Measurements from ENCODE around the gene CA10. TPM values are rescaled to one million over a fixed set of nuclear protein-coding genes. Genes with fewer than 3 reads are reported as not detected.

CA10 gene
- polyA plus RNA-seq, 4 donors, result 0.19 to 0.31 TPM; not detected in 2

DNA sequence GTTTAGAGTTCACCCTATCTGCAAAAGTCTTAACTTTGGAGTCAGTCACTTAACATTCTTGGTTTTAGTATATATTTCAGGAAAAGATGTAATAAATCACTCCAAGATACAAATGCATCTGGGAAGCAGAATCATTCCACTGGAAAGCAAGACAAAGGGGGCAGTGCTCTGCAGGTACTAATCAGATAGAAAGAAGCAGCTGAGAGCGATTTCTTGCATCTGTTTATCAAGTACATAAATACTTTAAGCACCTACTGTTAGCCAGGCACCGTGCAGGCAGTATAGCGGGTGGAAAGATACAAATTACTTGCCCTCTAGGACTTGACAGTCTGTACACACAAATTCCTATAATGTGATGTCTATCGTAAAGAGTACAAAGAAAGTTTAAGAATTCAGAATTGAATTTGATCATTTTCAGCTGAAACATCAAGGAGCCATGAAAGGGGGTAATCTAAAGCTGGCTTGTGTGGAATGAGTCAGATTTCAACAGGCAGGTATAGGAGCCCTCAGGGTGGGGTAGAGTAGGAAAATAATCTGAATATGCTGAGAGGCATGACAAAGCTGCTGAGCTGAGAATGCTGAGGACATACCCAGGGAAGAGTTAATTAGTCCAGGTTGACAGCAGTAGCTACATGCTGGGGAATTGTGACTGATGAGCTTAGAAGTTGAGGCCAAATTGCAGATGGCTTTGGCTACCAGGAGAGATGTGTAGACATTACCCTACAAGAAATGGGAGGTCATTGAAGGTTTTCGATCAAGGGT, 110.2 kb downstream of the CA10 start:
- 48 to 59% (median 52%) methylated on average over 5 of the region's 5 CpGs for WGBS, 3 donors
- Histone ChIP-seq H3K9me3 (ENCODE audit: control insufficient read depth in 2 of 2, insufficient read depth in 1 of 2, low read depth in 1 of 2, low read length in 1 of 2) (no peaks in the 10 kb centered on the region), H3K4me1 (ENCODE audit: control insufficient read depth in 3 of 3, insufficient read depth in 2 of 3, low read depth in 1 of 3, low read length in 2 of 3) (no peaks in the 10 kb centered on the region), H3K36me3 (ENCODE audit: control insufficient read depth in 3 of 3, insufficient read depth in 2 of 3, low read depth in 1 of 3, low read length in 3 of 3) (no peaks in the 10 kb centered on the region), H3K27ac (ENCODE audit: low read depth in 1 of 3, low read length in 2 of 3) (no peak overlapping the region), H3K4me3 (ENCODE audit: low read depth in 1 of 3, low read length in 3 of 3) (no peak overlapping the region), H3K27me3 (ENCODE audit: control insufficient read depth in 3 of 3, insufficient read depth in 3 of 3, low read length in 3 of 3) (no peaks in the 10 kb centered on the region)
- FAIRE-seq (no peak), DNase-seq (no peak)

DNA sequence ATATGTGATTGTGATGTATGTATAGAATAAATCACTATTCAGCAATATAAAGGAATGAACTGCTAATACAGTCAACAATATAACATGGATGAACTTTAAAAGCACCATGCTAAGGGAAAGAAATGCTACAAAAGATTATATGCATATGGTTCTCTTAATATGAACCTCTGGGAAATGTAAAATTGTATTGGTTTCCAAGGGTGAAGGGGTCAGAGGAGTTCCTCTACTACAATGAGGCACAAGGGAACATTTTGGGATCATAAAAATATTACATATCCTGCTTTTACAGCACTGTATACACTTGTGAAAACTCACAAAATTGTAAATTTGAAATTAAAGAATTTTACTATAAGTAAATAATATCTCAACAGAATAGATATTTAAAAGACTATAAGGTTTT, 111.4 kb downstream of the CA10 start:
- FAIRE-seq (no peak), DNase-seq (no peak)

DNA sequence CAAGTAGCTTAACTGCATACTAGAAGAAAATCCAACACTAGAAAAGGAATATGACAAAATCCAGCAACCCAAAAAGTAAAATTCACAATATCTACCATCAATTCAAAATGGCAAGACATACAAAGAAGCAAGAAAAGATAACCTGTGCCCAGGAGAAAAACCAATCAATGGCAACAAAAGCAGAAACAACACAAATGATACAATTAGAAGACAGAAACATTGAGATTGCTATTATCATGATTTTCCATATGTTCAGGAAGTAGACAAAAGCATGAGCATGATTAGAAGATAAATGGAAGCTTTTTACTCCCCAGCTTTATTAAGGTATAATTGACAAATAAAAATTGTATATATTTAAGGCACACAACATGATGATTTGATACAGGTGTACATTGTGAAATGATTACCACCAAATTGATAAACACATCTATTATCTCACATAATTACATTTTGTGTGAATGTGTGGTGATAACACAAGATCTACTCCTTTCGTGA, 117.3 kb downstream of the CA10 start:
- DNase-seq (no peak), FAIRE-seq (no peak)
- Histone ChIP-seq H3K4me1 (ENCODE audit: control insufficient read depth in 3 of 3, insufficient read depth in 2 of 3, low read depth in 1 of 3, low read length in 2 of 3) (no peaks in the 10 kb centered on the region), H3K4me3 (ENCODE audit: low read depth in 1 of 3, low read length in 3 of 3) (no peak overlapping the region), H3K36me3 (ENCODE audit: control insufficient read depth in 3 of 3, insufficient read depth in 2 of 3, low read depth in 1 of 3, low read length in 3 of 3) (no peaks in the 10 kb centered on the region), H3K27ac (ENCODE audit: low read depth in 1 of 3, low read length in 2 of 3) (no peak overlapping the region), H3K9me3 (ENCODE audit: control insufficient read depth in 2 of 2, insufficient read depth in 1 of 2, low read depth in 1 of 2, low read length in 1 of 2) (no peaks in the 10 kb centered on the region), H3K27me3 (ENCODE audit: control insufficient read depth in 3 of 3, insufficient read depth in 3 of 3, low read length in 3 of 3) (no peaks in the 10 kb centered on the region)
- WGBS, 3 donors, result 81 to 83% (median 82%) methylated on average over 1 of the region's 1 CpG

More for the DNA sequence above, 111.4 kb downstream of the CA10 start:
- Histone ChIP-seq H3K27me3 (ENCODE audit: control insufficient read depth in 3 of 3, insufficient read depth in 3 of 3, low read length in 3 of 3) (no peaks in the 10 kb centered on the region), H3K4me1 (ENCODE audit: control insufficient read depth in 3 of 3, insufficient read depth in 2 of 3, low read depth in 1 of 3, low read length in 2 of 3) (no peaks in the 10 kb centered on the region), H3K27ac (ENCODE audit: low read depth in 1 of 3, low read length in 2 of 3) (no peak overlapping the region), H3K36me3 (ENCODE audit: control insufficient read depth in 3 of 3, insufficient read depth in 2 of 3, low read depth in 1 of 3, low read length in 3 of 3) (no peaks in the 10 kb centered on the region), H3K4me3 (ENCODE audit: low read depth in 1 of 3, low read length in 3 of 3) (no peak overlapping the region), H3K9me3 (ENCODE audit: control insufficient read depth in 2 of 2, insufficient read depth in 1 of 2, low read depth in 1 of 2, low read length in 1 of 2) (no peaks in the 10 kb centered on the region)

DNA sequence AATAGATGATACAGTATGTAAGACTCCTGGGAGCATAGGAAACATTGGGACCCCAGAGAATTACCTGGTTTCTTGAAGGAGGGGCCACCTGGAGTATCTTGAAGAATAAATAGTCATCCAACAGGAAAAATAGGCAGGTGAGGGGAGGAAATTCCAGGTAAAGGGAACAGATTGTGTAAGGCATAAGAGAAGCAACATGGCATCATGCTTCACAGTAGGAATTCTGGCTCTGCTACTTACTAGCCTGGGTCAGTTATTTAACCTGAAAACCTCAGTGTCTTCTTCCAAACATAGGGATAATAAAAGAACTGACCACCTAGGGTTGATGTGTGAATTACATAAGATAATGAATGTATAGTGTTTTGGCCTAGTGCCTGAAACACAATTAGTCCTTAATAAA, 122.1 kb downstream of the CA10 start:
- Histone ChIP-seq H3K36me3 (ENCODE audit: control insufficient read depth in 3 of 3, insufficient read depth in 2 of 3, low read depth in 1 of 3, low read length in 3 of 3) (no peaks in the 10 kb centered on the region), H3K9me3 (ENCODE audit: control insufficient read depth in 2 of 2, insufficient read depth in 1 of 2, low read depth in 1 of 2, low read length in 1 of 2) (no peaks in the 10 kb centered on the region), H3K4me3 (ENCODE audit: low read depth in 1 of 3, low read length in 3 of 3) (no peak overlapping the region), H3K27ac (ENCODE audit: low read depth in 1 of 3, low read length in 2 of 3) (no peak overlapping the region), H3K27me3 (ENCODE audit: control insufficient read depth in 3 of 3, insufficient read depth in 3 of 3, low read length in 3 of 3) (no peaks in the 10 kb centered on the region), H3K4me1 (ENCODE audit: control insufficient read depth in 3 of 3, insufficient read depth in 2 of 3, low read depth in 1 of 3, low read length in 2 of 3) (no peaks in the 10 kb centered on the region)
- no peak for DNase-seq
- no peak for FAIRE-seq

DNA sequence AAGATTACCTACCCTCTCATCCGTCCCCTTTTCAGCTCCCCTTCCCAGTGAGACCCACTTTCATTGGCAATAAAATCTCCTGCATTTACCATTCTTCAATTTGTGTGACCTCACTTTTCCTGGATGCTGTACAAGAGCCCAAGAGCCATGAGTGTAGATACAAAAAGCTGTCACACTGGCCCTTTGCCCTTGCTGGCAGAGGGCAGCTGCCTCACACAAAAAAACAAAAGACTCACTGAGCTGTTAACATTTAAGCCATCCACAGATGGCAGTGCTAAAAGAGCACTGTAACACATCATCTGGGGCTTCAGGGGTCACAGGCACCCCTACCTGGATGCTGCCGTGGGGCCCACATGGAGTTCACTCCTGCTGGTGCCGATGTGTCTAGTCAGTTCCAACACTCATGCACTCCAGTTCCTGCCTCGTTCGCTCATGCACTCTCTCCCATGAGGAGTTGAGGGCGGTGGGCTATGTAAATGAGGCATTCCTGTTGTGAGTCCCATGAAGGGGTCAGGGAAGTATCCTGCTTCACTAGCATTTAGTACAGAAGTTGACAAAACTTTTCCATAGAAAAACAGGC, 123.1 kb downstream of the CA10 start:
- Histone ChIP-seq H3K27me3 (ENCODE audit: control insufficient read depth in 3 of 3, insufficient read depth in 3 of 3, low read length in 3 of 3) (no peaks in the 10 kb centered on the region), H3K27ac (ENCODE audit: low read depth in 1 of 3, low read length in 2 of 3) (no peak overlapping the region), H3K4me3 (ENCODE audit: low read depth in 1 of 3, low read length in 3 of 3) (no peak overlapping the region), H3K36me3 (ENCODE audit: control insufficient read depth in 3 of 3, insufficient read depth in 2 of 3, low read depth in 1 of 3, low read length in 3 of 3) (no peaks in the 10 kb centered on the region), H3K4me1 (ENCODE audit: control insufficient read depth in 3 of 3, insufficient read depth in 2 of 3, low read depth in 1 of 3, low read length in 2 of 3) (no peaks in the 10 kb centered on the region), H3K9me3 (ENCODE audit: control insufficient read depth in 2 of 2, insufficient read depth in 1 of 2, low read depth in 1 of 2, low read length in 1 of 2) (no peaks in the 10 kb centered on the region)
- no peak for FAIRE-seq
- WGBS, 3 donors, result 76 to 77% (median 76%) methylated on average over 6 of the region's 6 CpGs
- no peak for DNase-seq

DNA sequence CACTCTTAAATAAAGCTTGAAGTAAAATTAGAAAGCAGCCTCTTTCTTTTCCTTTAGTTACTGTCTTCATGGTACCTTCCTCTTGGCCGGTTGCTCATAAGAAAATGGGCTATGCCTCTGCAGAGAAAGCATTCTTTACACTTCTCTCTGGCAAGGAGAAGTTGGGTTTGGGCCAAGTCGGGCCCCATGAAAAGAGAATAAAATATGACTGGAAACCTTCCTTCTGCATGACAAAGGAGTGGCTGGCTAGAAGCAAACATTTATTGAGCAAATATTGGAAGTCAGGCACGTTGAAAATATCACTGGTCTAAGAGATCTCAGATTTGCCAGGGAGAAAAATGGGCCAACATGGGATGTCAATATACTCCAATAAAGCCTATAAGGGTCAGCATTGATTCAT, 126.1 kb downstream of the CA10 start:
- no peak for DNase-seq
- H3K4me1 ChIP-seq (ENCODE audit: control insufficient read depth in 3 of 3, insufficient read depth in 2 of 3, low read depth in 1 of 3, low read length in 2 of 3), result no peaks in the 10 kb centered on the region
- WGBS, 3 donors, result 59 to 66% (median 65%) methylated on average over 3 of the region's 3 CpGs
- no peaks in the 10 kb centered on the region for H3K36me3 ChIP-seq (ENCODE audit: control insufficient read depth in 3 of 3, insufficient read depth in 2 of 3, low read depth in 1 of 3, low read length in 3 of 3)
- no peaks in the 10 kb centered on the region for H3K27me3 ChIP-seq (ENCODE audit: control insufficient read depth in 3 of 3, insufficient read depth in 3 of 3, low read length in 3 of 3)
- H3K9me3 ChIP-seq (ENCODE audit: control insufficient read depth in 2 of 2, insufficient read depth in 1 of 2, low read depth in 1 of 2, low read length in 1 of 2), result no peaks in the 10 kb centered on the region
- H3K27ac ChIP-seq (ENCODE audit: low read depth in 1 of 3, low read length in 2 of 3), result no peak overlapping the region
- FAIRE-seq, result no peak
- H3K4me3 ChIP-seq (ENCODE audit: low read depth in 1 of 3, low read length in 3 of 3), result no peak overlapping the region

DNA sequence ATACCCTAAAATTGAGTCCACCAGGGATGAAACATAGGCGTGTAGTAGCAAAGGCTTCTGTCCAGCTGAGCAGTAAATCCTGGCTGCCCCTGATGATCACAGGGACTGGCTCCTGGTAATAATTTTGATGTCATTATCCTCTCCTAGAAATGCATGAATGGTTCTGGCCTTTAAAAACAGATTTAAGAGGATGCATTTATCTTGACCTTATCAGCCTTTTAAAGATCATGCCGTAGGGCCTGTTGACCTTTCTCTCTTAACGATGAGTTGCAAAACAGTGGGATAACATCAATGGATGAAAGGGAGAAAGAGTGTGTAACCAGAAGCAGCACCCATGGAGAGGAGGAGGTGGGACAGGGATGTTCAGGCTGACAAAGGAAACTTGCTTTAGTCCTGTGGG, 128.5 kb downstream of the CA10 start:
- H3K27ac ChIP-seq (ENCODE audit: low read depth in 1 of 3, low read length in 2 of 3), result no peak overlapping the region
- no peaks in the 10 kb centered on the region for H3K27me3 ChIP-seq (ENCODE audit: control insufficient read depth in 3 of 3, insufficient read depth in 3 of 3, low read length in 3 of 3)
- DNase-seq, result no peak
- no peak overlapping the region for H3K4me3 ChIP-seq (ENCODE audit: low read depth in 1 of 3, low read length in 3 of 3)
- FAIRE-seq, result no peak
- H3K4me1 ChIP-seq (ENCODE audit: control insufficient read depth in 3 of 3, insufficient read depth in 2 of 3, low read depth in 1 of 3, low read length in 2 of 3), result no peaks in the 10 kb centered on the region
- WGBS, 3 donors, result 42 to 52% (median 45%) methylated on average over 3 of the region's 3 CpGs
- H3K9me3 ChIP-seq (ENCODE audit: control insufficient read depth in 2 of 2, insufficient read depth in 1 of 2, low read depth in 1 of 2, low read length in 1 of 2), result no peaks in the 10 kb centered on the region
- no peaks in the 10 kb centered on the region for H3K36me3 ChIP-seq (ENCODE audit: control insufficient read depth in 3 of 3, insufficient read depth in 2 of 3, low read depth in 1 of 3, low read length in 3 of 3)

DNA sequence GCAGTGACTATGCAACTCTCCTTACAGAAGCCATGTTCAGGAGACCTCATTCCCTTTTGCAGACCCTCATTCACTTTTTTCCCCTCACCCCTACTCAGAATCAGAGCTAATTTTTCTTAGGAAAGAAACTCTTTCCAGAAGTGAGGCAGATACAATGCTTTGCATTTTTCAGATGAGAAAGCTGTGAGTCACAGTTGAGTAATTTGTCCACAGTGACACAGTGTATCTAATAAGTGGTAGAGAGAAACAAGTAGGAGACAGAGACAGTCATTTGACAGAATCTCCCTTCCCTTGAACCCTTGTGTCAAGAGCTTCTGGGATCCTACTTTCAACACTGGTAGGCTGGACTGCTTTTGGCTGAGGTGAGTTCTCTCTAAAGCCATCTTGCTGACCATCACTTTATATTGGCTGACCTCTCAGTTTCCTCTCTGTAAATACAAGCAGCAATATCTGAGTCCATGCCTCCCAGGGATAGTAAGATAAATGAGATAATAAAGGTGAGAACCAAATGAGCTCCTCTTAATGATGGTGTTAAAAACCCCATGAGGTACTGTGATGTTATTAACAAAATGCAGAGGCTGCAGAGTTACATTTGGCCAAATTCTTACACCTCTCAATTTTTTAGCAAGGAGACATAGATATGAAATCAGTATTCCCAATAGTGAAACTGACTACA, 130.8 kb downstream of the CA10 start:
- no peaks in the 10 kb centered on the region for H3K9me3 ChIP-seq (ENCODE audit: control insufficient read depth in 2 of 2, insufficient read depth in 1 of 2, low read depth in 1 of 2, low read length in 1 of 2)
- no peaks in the 10 kb centered on the region for H3K27me3 ChIP-seq (ENCODE audit: control insufficient read depth in 3 of 3, insufficient read depth in 3 of 3, low read length in 3 of 3)
- H3K36me3 ChIP-seq (ENCODE audit: control insufficient read depth in 3 of 3, insufficient read depth in 2 of 3, low read depth in 1 of 3, low read length in 3 of 3), result no peaks in the 10 kb centered on the region
- no peaks in the 10 kb centered on the region for H3K4me1 ChIP-seq (ENCODE audit: control insufficient read depth in 3 of 3, insufficient read depth in 2 of 3, low read depth in 1 of 3, low read length in 2 of 3)
- no peak for FAIRE-seq
- no peak overlapping the region for H3K4me3 ChIP-seq (ENCODE audit: low read depth in 1 of 3, low read length in 3 of 3)
- DNase-seq, result no peak
- no peak overlapping the region for H3K27ac ChIP-seq (ENCODE audit: low read depth in 1 of 3, low read length in 2 of 3)
